ENCODE data around the gene P2RX1. TPM values are rescaled to one million over a fixed set of nuclear protein-coding genes. Genes with fewer than 3 reads are reported as not detected.
"Not testable (repeated sequence)": the region's sequence is repeated elsewhere in the genome, so short reads cannot be mapped to it uniquely, and the experiment has no call there.

The P2RX1 gene
- total RNA-seq, 1 experiment from 2014 or later = not detected

GRCh38 chr17:3951420-3951819 lies 35.2 kb upstream of the P2RX1 start:
- DNase-seq (ENCODE audit: low read depth) = no peak

GRCh38 chr17:3951003-3951402 lies 34.7 kb upstream of the P2RX1 start:
- DNase-seq (ENCODE audit: low read depth) = no peak

DNA sequence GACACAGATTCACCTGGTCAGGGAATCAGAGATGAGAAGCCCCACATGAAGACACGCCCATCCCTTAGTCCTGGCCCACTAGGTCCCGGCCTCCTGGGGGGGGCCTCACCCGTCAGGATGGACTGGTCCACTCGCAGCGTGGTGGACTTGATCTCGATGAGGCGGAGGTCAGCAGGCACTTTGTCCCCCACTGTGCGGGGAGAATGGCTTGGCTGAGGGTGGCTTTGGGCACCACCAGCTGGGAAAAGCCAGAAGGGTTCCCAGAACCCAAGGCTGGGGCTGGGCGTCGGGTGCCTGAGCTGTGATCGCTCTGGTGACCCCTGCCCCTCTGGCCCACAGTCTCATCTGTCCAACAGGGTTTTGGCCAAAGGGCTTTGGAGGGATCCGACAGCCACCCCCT lies 34.3 kb upstream of the P2RX1 start:
- no peak for DNase-seq (ENCODE audit: low read depth)

GRCh38 chr17:3949418-3949817 lies 33.2 kb upstream of the P2RX1 start:
- DNase-seq (ENCODE audit: low read depth) = no peak

DNA sequence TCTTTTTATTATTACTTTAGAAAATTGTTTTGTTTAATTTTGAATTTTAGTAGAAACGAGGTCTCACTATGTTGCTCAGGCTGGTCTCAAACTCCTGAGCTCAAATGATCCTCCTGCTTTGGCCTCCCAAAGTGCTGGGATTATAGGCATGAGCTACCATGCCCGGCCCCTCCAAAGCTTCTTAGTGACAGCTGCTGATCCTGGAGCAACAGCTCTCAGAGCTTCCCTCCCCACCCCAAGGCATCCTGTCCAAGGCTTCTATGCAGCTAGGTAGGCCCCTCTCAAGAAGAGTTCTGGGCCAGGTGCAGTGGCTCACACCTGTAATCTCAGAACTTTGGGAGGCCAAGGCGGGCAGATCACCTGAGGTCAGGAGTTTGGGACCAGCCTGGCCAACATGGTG lies 32.3 kb upstream of the P2RX1 start:
- DNase-seq (ENCODE audit: low read depth) = not testable (repeated sequence)

DNA sequence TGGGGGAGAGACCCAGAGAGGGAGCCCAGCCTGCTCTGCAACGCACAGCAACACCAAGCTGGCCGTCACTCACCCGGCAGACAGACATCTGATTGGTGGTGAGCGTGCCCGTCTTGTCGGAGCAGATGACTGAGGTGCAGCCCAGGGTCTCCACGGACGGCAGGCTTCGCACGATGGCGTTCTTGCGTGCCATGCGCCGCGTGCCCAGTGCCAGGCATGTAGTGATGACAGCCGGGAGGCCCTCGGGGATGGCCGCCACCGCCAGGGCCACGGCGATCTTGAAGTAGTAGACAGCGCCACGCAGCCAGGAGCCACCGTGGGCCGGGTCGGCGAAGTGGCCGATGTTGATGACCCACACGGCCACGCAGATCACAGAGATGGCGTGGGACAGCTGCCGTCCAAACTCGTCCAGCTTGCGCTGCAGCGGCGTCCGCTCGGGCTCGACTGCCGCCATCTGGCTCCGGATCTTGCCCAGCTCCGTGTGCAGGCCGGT lies 31.1 kb upstream of the P2RX1 start:
- DNase-seq (ENCODE audit: low read depth) = no peak

DNA sequence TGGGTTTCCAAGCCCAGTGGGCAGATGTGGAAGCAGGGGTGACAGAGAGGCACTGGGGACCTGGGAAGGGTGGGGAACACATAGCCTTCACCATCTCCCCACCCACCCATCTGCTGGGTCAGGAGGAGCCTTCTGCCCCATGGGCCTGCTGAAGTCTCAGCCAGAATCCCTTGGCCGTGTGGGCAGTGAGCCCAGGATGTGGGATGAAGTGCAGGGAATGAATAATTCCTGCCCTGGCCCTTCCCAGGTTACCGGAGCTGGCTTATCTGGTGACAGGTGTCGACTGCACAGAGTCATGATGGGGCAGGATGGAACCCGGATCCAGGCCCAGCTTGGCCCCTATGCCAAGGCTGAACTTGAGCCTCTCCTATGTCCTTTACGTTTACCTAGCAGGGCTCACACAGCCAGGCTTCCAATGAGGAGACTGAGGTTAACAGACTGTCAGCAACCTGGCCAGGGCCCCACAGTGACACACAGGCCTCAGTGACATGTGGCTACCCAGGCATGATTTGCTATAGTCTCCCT lies 30.5 kb upstream of the P2RX1 start:
- DNase-seq (ENCODE audit: low read depth) = peak; percentile 24

GRCh38 chr17:3944485-3945388 lies 28.5 kb upstream of the P2RX1 start:
- DNase-seq (ENCODE audit: low read depth) = no peak

DNA sequence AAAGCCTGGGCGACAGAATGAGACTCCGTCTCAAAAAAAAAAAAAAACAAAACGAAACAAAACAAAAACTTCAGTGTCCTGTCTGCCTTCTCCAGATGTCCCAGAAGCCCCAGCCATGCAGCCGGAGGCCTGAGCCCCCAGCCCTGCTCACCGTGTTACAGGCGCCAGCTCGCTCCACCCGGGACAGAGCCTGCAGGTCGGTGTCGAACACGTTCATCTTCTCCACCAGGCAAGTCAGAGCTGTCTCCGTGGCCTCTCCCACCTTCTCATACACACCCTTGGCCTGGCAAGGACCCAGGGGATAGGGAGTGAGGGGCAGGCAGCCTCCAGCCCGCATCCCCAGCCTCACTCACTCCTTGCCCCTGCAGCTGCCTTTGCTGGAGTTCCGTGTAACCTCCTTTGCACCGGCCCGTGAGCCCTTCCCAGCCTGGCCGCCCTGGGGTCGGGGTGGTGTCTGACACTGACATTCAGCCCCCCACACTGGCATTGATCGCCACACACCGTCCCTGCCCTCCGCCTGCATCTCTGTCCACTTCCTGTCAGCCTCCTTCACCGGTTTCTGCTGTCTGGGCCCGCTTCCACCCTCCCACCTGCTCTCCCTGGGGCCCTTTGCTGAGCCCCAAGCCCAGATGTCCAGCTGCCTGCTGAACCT lies 27.1 kb upstream of the P2RX1 start:
- DNase-seq (ENCODE audit: low read depth) = no peak

GRCh38 chr17:3940965-3941698 lies 24.9 kb upstream of the P2RX1 start:
- DNase-seq (ENCODE audit: low read depth) = no peak

GRCh38 chr17:3937359-3937758 lies 21.1 kb upstream of the P2RX1 start:
- no peak for DNase-seq (ENCODE audit: low read depth)

DNA sequence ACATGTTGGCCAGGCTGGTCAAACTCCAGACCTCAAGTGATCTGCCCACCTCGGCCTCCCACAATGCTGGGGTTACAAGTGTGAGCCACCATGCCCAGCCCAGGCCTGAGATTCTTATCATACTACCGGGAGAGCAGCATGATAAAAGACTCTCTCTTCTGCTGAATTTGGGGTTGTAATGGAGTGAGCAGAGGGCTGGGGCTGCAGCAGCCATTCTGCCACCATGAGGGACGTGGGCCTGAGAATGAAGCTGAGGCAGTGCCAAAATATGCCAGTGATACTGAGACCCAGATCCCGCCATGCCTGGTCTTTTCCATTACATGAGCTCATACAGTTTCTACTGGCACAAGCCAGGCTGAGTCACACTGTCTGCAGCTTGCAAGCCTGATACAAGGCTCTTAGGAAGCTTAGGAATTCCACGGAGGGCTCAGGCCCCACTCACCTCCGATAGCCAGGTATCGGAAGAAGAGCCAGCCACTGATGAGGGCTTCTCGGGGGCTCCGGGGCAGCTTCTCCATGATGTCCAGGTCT lies 19.6 kb upstream of the P2RX1 start:
- peak; percentile 65 for DNase-seq (ENCODE audit: low read depth)

DNA sequence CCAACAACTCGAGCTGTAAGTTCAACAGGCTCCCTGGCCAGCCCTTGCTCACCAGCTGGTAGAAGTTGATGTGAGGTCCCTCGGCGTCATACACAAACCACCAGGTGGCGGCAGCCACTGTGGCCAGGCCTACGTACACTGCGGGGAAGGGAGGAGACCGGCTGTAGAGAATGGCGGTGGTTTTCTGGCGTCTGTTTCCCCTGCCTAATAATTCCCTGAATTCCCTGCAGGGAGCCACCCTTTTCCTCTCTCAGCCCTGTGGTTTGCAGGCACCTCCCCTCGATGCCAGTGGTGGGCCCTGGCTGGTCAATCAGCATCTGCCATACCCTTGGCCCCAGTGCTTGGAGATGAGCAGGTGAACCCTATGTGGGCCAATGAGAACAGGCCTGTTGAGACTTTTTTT lies 18.9 kb upstream of the P2RX1 start:
- DNase-seq (ENCODE audit: low read depth) = peak; percentile 69

- no peak for DNase-seq (ENCODE audit: low read depth)
Measured at GRCh38 chr17:3929764-3930163, 13.5 kb upstream of the P2RX1 start.

- DNase-seq (ENCODE audit: low read depth) = peak; percentile 12
Measured at GRCh38 chr17:3929181-3929580, 12.9 kb upstream of the P2RX1 start.

- DNase-seq (ENCODE audit: low read depth) = no peak
Measured at GRCh38 chr17:3928406-3928805, 12.1 kb upstream of the P2RX1 start.

DNA sequence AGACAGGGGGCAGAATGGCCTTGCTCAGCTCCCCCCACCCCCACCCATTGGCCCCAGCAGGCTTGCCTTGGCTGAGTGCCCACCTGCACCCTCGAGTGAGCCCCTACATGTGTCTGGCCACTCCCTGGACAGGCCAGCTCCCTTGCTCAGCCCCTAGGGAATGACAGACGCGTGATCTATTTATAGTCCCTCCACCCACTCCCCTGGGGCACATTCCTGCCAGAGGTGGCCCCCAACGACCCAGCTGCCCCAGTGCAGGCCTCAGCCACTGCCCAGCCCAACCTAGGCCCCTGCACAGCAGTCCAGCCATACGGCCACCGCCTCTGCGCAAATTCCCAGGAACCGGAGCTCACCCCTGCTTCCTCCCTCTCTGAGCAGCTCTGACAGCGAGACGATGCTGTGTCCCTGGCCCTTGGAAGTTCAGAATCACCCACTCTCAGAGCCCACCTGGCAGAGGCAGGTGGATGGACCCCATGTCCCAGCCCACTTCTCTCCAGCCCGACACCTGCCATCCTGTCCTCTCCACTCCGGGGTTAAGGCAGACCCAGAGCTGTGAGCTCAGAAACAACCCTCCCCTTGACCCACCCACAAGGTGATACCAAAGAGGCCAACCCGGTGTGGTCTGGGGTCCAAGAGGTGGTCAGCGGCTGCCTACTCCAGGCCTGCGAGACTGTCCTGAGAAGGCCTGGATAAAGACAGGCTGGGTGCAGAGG lies 11.5 kb upstream of the P2RX1 start:
- no peak for DNase-seq (ENCODE audit: low read depth)

GRCh38 chr17:3926860-3927627 lies 10.8 kb upstream of the P2RX1 start:
- no peak for DNase-seq (ENCODE audit: low read depth)

- DNase-seq (ENCODE audit: low read depth) = no peak
Measured at GRCh38 chr17:3925684-3926485, 9.6 kb upstream of the P2RX1 start.
